Body of pancreas (tissue), 4 donors: ENCODE measurements around the gene ALDH8A1.

ENCODE experiments used
- POLR2A ChIP-seq, 3 donors: fragments of 450-650 bp; IDR thresholded peaks; one replicate each; pipeline ENCODE4 v1.6.1; 2016; ENCODE audit warnings: antibody characterized with exemption in 3 of 3, mild to moderate bottlenecking in 2 of 3
- TF ChIP-seq, protein P1 (sequence below), 7 experiments: fragments of 450-650 bp in 4 of 7; fragments of 200-600 bp in 3 of 7; sonication (generic) in 3 of 7; IDR thresholded peaks; one replicate each; pipeline ENCODE4 v1.5.1; 2016 to 2019; ENCODE audit warnings: antibody characterized with exemption in 7 of 7

DNA sequence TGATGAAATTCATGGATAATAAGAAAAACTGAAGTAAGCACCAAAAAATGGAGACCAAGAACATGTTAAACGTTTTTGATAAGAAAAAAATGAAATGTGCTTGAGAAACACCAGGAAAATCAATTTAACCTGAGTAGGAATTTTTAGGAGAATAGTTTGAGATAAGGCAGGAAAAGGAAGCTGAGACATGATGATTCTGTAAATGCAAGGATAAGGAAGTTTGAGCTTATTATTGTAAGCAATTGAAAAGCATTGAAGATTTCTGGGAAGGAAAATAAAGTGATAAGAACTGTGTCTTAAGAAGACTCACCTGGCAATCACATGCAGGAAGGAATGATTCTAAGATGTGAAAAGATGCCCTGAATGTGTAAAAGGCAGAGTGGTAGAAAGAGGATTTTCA lies 66.6 kb downstream of the ALDH8A1 start:
- TF ChIP-seq, protein P1, sequence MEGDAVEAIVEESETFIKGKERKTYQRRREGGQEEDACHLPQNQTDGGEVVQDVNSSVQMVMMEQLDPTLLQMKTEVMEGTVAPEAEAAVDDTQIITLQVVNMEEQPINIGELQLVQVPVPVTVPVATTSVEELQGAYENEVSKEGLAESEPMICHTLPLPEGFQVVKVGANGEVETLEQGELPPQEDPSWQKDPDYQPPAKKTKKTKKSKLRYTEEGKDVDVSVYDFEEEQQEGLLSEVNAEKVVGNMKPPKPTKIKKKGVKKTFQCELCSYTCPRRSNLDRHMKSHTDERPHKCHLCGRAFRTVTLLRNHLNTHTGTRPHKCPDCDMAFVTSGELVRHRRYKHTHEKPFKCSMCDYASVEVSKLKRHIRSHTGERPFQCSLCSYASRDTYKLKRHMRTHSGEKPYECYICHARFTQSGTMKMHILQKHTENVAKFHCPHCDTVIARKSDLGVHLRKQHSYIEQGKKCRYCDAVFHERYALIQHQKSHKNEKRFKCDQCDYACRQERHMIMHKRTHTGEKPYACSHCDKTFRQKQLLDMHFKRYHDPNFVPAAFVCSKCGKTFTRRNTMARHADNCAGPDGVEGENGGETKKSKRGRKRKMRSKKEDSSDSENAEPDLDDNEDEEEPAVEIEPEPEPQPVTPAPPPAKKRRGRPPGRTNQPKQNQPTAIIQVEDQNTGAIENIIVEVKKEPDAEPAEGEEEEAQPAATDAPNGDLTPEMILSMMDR (IDR thresholded peaks at IDR 0.05) = no peak
- no peak for TF ChIP-seq POLR2A (IDR thresholded peaks at IDR 0.05)
